PC-9 (cell line): ENCODE measurements around the gene HSPBAP1.

Experiments used
- EZH2 ChIP-seq: fragments of 200-600 bp; sonication (generic); IDR thresholded peaks from 2 replicates; pipeline ENCODE4 v1.8.0; 2017; ENCODE audit warnings: antibody characterized with exemption, low read depth
- TF ChIP-seq, protein P1 (sequence below): fragments of 200-600 bp; sonication (generic); conservative IDR thresholded peaks from 2 replicates; pipeline ENCODE4 v1.6.1; 2017; ENCODE audit warnings: mixed run types, antibody characterized with exemption, mild to moderate bottlenecking, moderate library complexity

- TF ChIP-seq, protein P1, sequence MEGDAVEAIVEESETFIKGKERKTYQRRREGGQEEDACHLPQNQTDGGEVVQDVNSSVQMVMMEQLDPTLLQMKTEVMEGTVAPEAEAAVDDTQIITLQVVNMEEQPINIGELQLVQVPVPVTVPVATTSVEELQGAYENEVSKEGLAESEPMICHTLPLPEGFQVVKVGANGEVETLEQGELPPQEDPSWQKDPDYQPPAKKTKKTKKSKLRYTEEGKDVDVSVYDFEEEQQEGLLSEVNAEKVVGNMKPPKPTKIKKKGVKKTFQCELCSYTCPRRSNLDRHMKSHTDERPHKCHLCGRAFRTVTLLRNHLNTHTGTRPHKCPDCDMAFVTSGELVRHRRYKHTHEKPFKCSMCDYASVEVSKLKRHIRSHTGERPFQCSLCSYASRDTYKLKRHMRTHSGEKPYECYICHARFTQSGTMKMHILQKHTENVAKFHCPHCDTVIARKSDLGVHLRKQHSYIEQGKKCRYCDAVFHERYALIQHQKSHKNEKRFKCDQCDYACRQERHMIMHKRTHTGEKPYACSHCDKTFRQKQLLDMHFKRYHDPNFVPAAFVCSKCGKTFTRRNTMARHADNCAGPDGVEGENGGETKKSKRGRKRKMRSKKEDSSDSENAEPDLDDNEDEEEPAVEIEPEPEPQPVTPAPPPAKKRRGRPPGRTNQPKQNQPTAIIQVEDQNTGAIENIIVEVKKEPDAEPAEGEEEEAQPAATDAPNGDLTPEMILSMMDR, result no peak
- TF ChIP-seq EZH2, result no peak
Observed at GRCh38 chr3:122690096-122690495, 103.5 kb downstream of the HSPBAP1 start.
